ENCODE results near the gene CDH6. TPM values are rescaled to one million over a fixed set of nuclear protein-coding genes. Genes with fewer than 3 reads are reported as not detected.

The CDH6 gene
- total RNA-seq, 1 donor from 2014 or later: 0.54 TPM

GRCh38 chr5:31319335-31319734 is 125.8 kb downstream of the CDH6 start:
- Mint-ChIP-seq H3K4me1 (peaks cover 2% of the 10 kb centered on the region), H3K9me3 (no peaks in the 10 kb centered on the region), H3K4me3 (no peak overlapping the region), H3K27me3 (ENCODE audit: low read depth) (no peaks in the 10 kb centered on the region), H3K27ac (no peak overlapping the region), H3K36me3 (no peaks in the 10 kb centered on the region)
- no peak for DNase-seq (ENCODE audit: low spot score in 2 of 2, unreplicated experiment in 2 of 2)
- no peak for TF ChIP-seq CTCF (IDR thresholded peaks at IDR 0.05; ENCODE audit: unreplicated experiment)

GRCh38 chr5:31322946-31323345 is 129.5 kb downstream of the CDH6 start:
- H3K4me3 Mint-ChIP-seq: no peak overlapping the region
- TF ChIP-seq CTCF (IDR thresholded peaks at IDR 0.05; ENCODE audit: unreplicated experiment): no peak
- H3K4me1 Mint-ChIP-seq: peaks cover 5% of the 10 kb centered on the region
- H3K9me3 Mint-ChIP-seq: no peaks in the 10 kb centered on the region
- no peak overlapping the region for H3K27ac Mint-ChIP-seq
- no peaks in the 10 kb centered on the region for H3K36me3 Mint-ChIP-seq
- DNase-seq (ENCODE audit: low spot score in 2 of 2, unreplicated experiment in 2 of 2): no peak
- H3K27me3 Mint-ChIP-seq (ENCODE audit: low read depth): no peaks in the 10 kb centered on the region

GRCh38 chr5:31324842-31325241 is 131.4 kb downstream of the CDH6 start:
- no peak overlapping the region for H3K4me3 Mint-ChIP-seq
- H3K9me3 Mint-ChIP-seq: no peaks in the 10 kb centered on the region
- no peak overlapping the region for H3K27ac Mint-ChIP-seq
- no peaks in the 10 kb centered on the region for H3K27me3 Mint-ChIP-seq (ENCODE audit: low read depth)
- no peak for DNase-seq (ENCODE audit: low spot score in 2 of 2, unreplicated experiment in 2 of 2)
- H3K36me3 Mint-ChIP-seq: no peaks in the 10 kb centered on the region
- TF ChIP-seq CTCF (IDR thresholded peaks at IDR 0.05; ENCODE audit: unreplicated experiment): no peak
- H3K4me1 Mint-ChIP-seq: peaks cover 7% of the 10 kb centered on the region

GRCh38 chr5:31328040-31328733 is 134.7 kb downstream of the CDH6 start:
- TF ChIP-seq CTCF (IDR thresholded peaks at IDR 0.05; ENCODE audit: unreplicated experiment): no peak

GRCh38 chr5:31329715-31330114 is 136.2 kb downstream of the CDH6 start:
- Mint-ChIP-seq H3K27me3 (ENCODE audit: low read depth) (no peaks in the 10 kb centered on the region), H3K4me3 (no peak overlapping the region), H3K36me3 (no peaks in the 10 kb centered on the region), H3K4me1 (peaks cover 9% of the 10 kb centered on the region), H3K9me3 (no peaks in the 10 kb centered on the region), H3K27ac (no peak overlapping the region)
- TF ChIP-seq CTCF (IDR thresholded peaks at IDR 0.05; ENCODE audit: unreplicated experiment): no peak
- no peak for DNase-seq (ENCODE audit: low spot score in 2 of 2, unreplicated experiment in 2 of 2)

More at GRCh38 chr5:31328040-31328733, 134.7 kb downstream of the CDH6 start:
- H3K4me1 Mint-ChIP-seq: peaks cover 9% of the 10 kb centered on the region
- no peak for DNase-seq (ENCODE audit: low spot score in 2 of 2, unreplicated experiment in 2 of 2)
- H3K27ac Mint-ChIP-seq: no peak overlapping the region
- H3K36me3 Mint-ChIP-seq: no peaks in the 10 kb centered on the region
- H3K9me3 Mint-ChIP-seq: no peaks in the 10 kb centered on the region
- H3K4me3 Mint-ChIP-seq: no peak overlapping the region
- no peaks in the 10 kb centered on the region for H3K27me3 Mint-ChIP-seq (ENCODE audit: low read depth)
